ENCODE data around the gene KMT2D.

The KMT2D gene, protein sequence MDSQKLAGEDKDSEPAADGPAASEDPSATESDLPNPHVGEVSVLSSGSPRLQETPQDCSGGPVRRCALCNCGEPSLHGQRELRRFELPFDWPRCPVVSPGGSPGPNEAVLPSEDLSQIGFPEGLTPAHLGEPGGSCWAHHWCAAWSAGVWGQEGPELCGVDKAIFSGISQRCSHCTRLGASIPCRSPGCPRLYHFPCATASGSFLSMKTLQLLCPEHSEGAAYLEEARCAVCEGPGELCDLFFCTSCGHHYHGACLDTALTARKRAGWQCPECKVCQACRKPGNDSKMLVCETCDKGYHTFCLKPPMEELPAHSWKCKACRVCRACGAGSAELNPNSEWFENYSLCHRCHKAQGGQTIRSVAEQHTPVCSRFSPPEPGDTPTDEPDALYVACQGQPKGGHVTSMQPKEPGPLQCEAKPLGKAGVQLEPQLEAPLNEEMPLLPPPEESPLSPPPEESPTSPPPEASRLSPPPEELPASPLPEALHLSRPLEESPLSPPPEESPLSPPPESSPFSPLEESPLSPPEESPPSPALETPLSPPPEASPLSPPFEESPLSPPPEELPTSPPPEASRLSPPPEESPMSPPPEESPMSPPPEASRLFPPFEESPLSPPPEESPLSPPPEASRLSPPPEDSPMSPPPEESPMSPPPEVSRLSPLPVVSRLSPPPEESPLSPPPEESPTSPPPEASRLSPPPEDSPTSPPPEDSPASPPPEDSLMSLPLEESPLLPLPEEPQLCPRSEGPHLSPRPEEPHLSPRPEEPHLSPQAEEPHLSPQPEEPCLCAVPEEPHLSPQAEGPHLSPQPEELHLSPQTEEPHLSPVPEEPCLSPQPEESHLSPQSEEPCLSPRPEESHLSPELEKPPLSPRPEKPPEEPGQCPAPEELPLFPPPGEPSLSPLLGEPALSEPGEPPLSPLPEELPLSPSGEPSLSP (N-terminal part only)

DNA sequence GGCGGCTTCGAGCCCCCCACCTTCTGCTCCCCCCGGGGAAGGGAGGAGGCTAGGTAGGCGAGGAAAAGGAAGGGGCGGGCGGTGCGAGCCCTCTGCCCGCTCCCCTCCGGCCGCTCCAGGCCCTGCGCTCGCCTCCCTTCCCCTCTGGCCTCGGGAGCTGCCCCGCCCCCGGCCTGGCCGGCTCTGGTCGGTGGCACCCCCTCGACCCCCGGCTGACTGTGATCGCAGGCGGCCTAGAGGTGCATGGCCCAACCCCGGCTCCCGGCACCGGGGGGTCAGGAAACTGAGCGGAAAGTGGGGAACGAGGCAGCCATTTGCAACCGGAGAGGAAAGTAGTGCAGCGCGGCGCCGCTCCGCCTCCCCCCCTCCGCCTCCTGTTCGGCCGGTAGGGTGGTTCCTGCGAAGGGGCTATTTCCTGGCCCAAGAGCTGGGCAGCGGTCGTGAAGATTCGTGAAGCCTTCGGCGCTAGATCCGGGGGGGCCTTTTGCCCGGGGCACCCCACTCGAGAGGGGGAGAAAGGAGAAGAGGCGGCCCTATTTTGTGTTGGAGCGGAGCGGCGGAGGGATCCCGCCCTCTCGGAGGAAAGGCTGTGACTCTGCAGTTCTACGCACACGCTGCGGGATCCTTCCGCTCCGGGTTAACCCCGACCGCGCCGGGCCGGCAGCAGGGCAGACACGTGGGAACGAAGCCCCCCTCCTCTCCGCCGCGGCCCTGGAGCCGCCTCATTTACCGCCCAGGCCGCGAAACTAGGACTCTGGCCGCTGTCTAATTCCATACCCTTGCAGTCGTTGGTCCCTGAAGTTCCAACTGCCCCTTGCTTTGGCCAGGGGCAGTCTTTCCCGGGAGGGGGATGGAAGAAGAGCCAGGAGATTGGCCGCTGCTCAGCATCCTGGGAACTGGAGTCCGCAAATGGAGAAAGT is at the start of gene KMT2D:
Gene KMT2D (minus strand): TSS at position 558 of the 920 bp plus-strand sequence. CDS start 5,470 bp downstream, outside the sequence.
- peak; percentile 93 for DNase-seq

GRCh38 chr12:49109641-49110463 is 49.3 kb upstream of the KMT2D start:
- DNase-seq: peak; percentile 42

DNA sequence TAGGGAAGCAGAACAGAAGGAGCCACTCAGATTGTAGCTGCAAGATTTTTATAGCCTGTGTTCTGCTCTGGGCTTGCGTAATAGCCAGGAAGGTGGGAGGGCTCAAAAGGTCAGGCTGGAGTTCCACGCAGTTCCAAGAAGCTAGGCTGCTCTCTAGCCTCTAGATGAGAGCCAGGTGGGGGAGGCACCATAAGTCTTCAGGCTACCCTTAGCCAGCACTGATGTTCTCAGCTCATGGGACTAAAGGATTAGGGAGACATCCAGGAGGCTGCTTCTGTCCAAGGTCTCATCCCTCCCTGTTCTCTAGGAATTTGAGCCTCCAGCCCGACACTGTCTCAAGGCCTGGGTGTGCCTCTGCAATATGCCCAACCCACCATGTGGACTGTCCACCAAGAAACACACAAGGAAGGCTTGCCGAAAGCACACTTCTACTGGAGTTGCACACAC is 48.4 kb upstream of the KMT2D start:
- peak; percentile 16 for DNase-seq

DNA sequence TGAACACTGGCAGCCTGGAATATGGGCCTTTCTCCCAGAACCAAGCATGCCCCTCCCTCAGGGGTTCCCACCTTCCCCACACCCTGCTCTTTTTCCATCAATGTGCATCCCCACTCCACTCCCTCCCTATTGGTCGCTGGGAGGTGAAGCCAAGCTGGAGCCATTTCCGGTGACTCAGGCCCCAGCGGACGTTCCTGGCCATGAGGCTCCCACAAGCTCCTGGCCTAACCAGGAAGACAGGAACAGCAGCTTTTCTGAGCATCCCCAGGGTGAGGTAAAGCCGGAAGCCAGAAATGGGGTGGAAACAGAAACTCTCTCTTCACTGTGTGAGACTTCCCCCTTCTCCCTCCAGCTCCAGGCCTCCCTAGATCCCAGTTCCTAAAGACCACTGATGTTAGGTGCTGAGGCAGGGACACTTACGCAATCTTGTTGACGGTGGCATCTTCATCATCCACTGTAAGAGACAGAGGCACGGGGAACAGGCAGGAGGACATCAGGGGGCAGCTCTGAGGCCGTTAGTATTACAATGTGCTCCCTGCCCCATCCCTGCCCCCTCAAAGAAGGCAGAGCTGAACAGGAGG is 45.0 kb upstream of the KMT2D start:
- no peak for DNase-seq

DNA sequence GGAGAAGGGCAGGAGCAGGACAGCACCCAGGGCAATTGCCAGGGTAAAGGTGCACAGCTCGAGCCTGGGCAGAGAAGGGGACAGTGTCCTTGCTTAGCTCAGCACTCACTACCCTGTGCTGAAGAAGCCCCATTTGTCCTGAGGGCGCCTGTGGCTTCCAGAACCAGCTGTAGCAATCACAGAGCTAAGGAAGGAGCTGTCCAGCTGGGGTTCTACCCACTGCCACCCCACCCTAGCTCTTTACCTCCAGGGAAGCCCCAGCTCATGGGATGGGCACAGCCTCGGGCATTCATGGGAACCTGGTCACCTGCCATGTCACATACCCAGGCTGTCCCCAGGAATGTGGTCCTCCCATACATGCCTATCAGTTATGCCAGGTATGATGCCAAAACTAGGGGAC is 44.2 kb upstream of the KMT2D start:
- DNase-seq: no peak

- DNase-seq: no peak
Measured at GRCh38 chr12:49100380-49100779, 39.8 kb upstream of the KMT2D start.

GRCh38 chr12:49098703-49099102 is 38.1 kb upstream of the KMT2D start:
- DNase-seq: no peak

- DNase-seq: peak; percentile 37
Measured at GRCh38 chr12:49098035-49098451, 37.4 kb upstream of the KMT2D start.

DNA sequence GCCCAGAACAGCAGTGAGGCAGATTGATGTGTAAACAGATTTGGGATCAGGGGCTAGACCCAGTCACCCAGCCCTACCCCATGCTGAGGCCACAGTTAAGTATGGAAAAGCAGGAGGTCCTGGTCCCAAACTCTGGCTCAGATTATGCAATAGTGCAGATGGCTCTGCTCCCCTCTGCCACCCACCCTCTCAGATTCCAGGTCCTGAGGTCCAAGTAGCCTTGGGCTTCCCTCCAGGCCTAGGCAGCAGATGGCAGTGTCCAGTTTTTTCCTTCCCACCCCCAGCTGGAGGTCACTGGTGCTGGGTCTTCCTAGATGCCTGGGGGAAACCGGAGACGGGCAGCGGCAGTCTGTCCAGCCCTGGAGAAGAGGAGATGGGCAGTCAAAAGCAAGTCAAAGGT is 36.8 kb upstream of the KMT2D start:
- no peak for DNase-seq

DNA sequence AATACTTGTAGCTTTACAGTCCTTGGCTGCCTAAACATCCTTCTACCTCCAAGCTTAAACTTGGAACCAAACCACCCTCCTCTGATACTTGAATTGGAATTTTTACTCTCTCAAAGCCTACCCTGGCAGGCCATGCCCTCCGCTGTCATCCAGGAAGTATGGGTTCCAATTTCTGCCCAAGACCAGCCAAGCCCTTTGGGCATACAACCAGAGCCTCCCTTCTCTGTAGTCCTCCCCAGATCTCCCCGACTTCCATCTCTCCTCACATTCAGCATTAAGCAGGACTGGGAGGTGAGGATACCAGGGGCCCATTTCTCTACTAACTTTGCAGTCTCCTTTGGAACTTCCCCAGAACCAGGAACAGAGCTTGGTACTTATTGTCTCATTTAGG is 34.4 kb upstream of the KMT2D start:
- DNase-seq: no peak

- peak; percentile 35 for DNase-seq
Measured at GRCh38 chr12:49094160-49094974, 33.8 kb upstream of the KMT2D start, which contains the start of gene DHH. TSS of gene DHH (minus strand) at chr12:49094801. CDS start at chr12:49094512, 289 bp downstream.

- no peak for DNase-seq
Measured at GRCh38 chr12:49093792-49094159, 33.2 kb upstream of the KMT2D start.

DNA sequence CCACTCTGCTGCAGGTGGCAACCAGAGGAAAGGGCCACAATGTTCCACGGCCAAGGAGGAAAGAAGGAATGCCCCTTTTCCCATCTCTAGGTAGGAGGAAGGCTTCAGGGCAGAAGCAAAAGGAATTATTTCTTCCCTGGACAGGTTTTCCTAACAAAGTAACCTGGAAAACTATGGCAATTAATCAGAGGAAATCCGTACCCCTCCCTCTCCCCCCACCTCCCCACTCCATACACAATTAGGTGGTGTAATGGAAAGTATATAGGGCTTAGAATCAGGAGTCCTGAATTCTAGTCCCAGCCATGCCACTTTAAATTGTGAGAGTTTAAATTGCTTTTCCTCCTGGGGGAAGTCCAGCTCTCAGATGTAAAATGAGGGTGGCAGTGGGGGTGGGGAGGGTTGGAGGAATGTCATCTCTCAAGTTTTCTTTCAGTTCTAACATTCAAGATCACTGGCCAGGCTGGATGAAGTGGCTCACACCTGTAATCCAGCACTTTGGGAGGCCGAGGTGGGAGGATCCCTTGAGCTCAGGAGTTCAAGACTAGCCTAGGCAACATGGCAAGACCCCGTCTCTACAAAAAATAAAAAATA is 32.3 kb upstream of the KMT2D start:
- DNase-seq: no peak

- peak; percentile 3 for DNase-seq
Measured at GRCh38 chr12:49092086-49092815, 31.7 kb upstream of the KMT2D start.

DNA sequence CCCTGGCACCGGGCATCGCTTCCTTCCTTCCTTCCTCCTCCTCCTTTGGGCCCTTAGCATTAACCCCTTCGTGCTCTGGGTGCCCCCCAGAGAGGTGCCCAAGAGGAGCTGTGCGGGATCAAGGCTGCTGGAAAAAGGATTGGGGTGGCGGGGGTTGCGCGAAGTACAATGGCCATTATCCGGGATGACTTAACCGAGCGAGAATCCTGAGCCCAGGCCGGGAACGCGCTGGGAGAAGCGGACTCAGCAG is 31.2 kb upstream of the KMT2D start:
- DNase-seq: no peak

GRCh38 chr12:49091056-49091835 is 30.7 kb upstream of the KMT2D start:
- DNase-seq: no peak

DNA sequence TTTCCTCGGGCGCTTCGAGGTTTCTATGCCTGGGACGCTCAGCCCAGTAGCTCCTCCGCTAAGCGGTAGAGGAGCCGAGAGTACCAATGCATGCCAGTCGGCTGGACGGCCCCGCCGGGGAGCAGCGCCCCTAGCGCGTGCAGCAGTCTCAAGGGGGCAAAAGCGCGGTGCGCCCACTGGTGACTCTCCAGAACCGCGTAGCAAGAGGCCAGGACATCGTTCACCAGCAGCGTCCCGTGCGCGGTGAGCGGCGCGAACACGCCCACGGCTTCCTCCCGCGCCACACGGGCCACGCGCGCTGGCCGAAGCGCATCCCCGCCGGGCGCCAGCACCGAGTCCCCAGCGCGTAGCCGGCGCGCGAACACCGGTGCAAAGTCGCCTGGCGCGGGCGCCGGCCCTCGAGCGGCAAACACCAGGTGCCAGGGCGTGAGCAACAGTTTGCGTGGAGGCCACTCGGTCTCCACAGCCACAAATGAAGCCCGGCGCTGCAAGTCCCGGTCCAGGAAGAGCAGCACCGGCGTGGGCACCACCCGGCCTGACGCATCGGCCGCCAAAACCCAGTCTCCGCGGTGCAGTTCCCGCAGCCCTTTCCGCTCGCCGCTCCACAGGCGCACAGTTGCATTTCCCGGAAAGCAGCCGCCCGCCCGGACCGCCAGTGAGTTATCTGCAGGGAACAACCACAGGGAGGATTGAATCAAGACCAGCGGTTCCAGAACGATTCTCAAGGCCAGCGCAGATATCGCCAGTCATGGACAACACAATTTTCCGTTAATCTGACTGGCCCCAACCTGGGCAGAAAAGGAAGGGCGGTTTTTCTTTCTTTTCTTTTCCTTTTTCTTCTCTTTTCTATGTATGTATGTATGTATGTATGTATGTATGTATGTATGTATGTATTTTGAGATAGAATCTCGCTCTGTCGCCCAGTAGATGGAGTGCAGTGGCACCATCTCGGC is 29.5 kb upstream of the KMT2D start:
- DNase-seq: peak; percentile 10

Data from NCI-H510A treated with DMSO at 0.1 percent for 48 hours (cell line).